Activated CD8-positive, alpha-beta memory T cell treated with anti-CD3 and anti-CD28 coated beads, Interleukin-2, amount 50 U/mL, for 48 hours (primary cell): ENCODE measurements around the gene F11.
"Not testable (repeated sequence)": the region's sequence is repeated elsewhere in the genome, so short reads cannot be mapped to it uniquely, and the experiment has no call there.

Experiments
- DNase-seq: peaks from one replicate; pipeline ENCODE4 v3.0.0-alpha.2; 2020

The F11 gene

GRCh38 chr4:186265683-186266652 lies at the start of gene F11:
F11 (plus strand) TSS chr4:186266189; CDS start chr4:186267137, 948 bp downstream.
- DNase-seq: no peak

- DNase-seq: no peak
Observed at GRCh38 chr4:186216465-186217024, 49.4 kb upstream of the F11 start.

GRCh38 chr4:186217733-186218293 lies 48.2 kb upstream of the F11 start:
- no peak for DNase-seq

GRCh38 chr4:186221624-186222023 lies 44.4 kb upstream of the F11 start:
- DNase-seq: no peak

- no peak for DNase-seq
Observed at GRCh38 chr4:186225848-186226247, 40.1 kb upstream of the F11 start.

GRCh38 chr4:186226521-186227189 lies 39.3 kb upstream of the F11 start:
- no peak for DNase-seq

- no peak for DNase-seq
Observed at GRCh38 chr4:186227221-186227620, 38.8 kb upstream of the F11 start, which contains the start of gene KLKB1. KLKB1 (plus strand) TSS chr4:186227507; CDS start chr4:186228196, 689 bp downstream.

GRCh38 chr4:186227744-186228513 lies 38.1 kb upstream of the F11 start:
- no peak for DNase-seq

GRCh38 chr4:186228514-186228894 lies 37.5 kb upstream of the F11 start:
- DNase-seq: no peak

- no peak for DNase-seq
Observed at GRCh38 chr4:186234367-186234766, 31.6 kb upstream of the F11 start.

- no peak for DNase-seq
Observed at GRCh38 chr4:186236126-186236525, 29.9 kb upstream of the F11 start.

GRCh38 chr4:186240452-186240847 lies 25.5 kb upstream of the F11 start:
- no peak for DNase-seq

- no peak for DNase-seq
Observed at GRCh38 chr4:186240848-186241491, 25.0 kb upstream of the F11 start.

- no peak for DNase-seq
Observed at GRCh38 chr4:186241616-186242015, 24.4 kb upstream of the F11 start.

- not testable (repeated sequence) for DNase-seq
Observed at GRCh38 chr4:186242031-186242430, 24.0 kb upstream of the F11 start.

GRCh38 chr4:186243331-186243730 lies 22.7 kb upstream of the F11 start:
- DNase-seq: no peak

GRCh38 chr4:186244835-186245234 lies 21.2 kb upstream of the F11 start:
- DNase-seq: no peak

GRCh38 chr4:186247062-186247752 lies 18.8 kb upstream of the F11 start:
- not testable (repeated sequence) for DNase-seq

GRCh38 chr4:186248643-186249042 lies 17.3 kb upstream of the F11 start:
- DNase-seq: no peak

GRCh38 chr4:186249785-186250754 lies 15.9 kb upstream of the F11 start:
- DNase-seq: no peak
